Esophagus muscularis mucosa (tissue), 4 donors: ENCODE measurements around the gene ATP5PO. TPM values are rescaled to one million over a fixed set of nuclear protein-coding genes. Genes with fewer than 3 reads are reported as not detected.
"Not testable (repeated sequence)": the region's sequence is repeated elsewhere in the genome, so short reads cannot be mapped to it uniquely, and the experiment has no call there.

Source experiments
- DNase-seq: peaks from one replicate; pipeline ENCODE4 v3.0.0-alpha.2; 2017; ENCODE audit errors: extremely low spot score
- H3K27ac ChIP-seq, 4 donors: fragments of 200-600 bp; sonication (generic); replicated peaks in 1 of 4; 1 replicate in 3 of 4; 2 replicates in 1 of 4; pipeline ENCODE4 v1.5.1; 2016 to 2019; ENCODE audit warnings: mild to moderate bottlenecking in 1 of 4
- H3K27me3 ChIP-seq, 4 donors: fragments of 200-600 bp; sonication (generic); one replicate each; pipeline versions ENCODE4 v1.5.1 to v1.6.0; 2016 to 2019
- H3K36me3 ChIP-seq, 4 donors: fragments of 200-600 bp; sonication (generic); one replicate each; pipeline ENCODE4 v1.5.1; 2016 to 2019
- H3K4me1 ChIP-seq, 4 donors: fragments of 200-600 bp; sonication (generic); one replicate each; pipeline ENCODE4 v1.5.1; 2016 to 2019
- H3K4me3 ChIP-seq, 4 donors: fragments of 200-600 bp; sonication (generic); 1 replicate in 2 of 4; 2 replicates in 2 of 4; pipeline ENCODE4 v1.5.1; 2016 to 2019; ENCODE audit warnings: mild to moderate bottlenecking in 4 of 4, moderate library complexity in 1 of 4
- H3K9me3 ChIP-seq, 4 donors: fragments of 200-600 bp; sonication (generic); 1 replicate in 3 of 4; 2 replicates in 1 of 4; pipeline ENCODE4 v1.5.1; 2016 to 2019
- EP300 ChIP-seq: sonication (generic); formaldehyde crosslinking; IDR thresholded peaks from one replicate; pipeline ENCODE4 v1.6.1; 2017; ENCODE audit warnings: antibody characterized with exemption
- POLR2A ChIP-seq: fragments of 450-650 bp; IDR thresholded peaks from one replicate; pipeline ENCODE4 v1.6.1; 2017; ENCODE audit warnings: antibody characterized with exemption, moderate library complexity, mild to moderate bottlenecking, low read depth
- POLR2AphosphoS5 ChIP-seq, 2 donors: sonication (generic); formaldehyde crosslinking; IDR thresholded peaks; one replicate each; pipeline ENCODE4 v1.6.1; 2017; ENCODE audit warnings: antibody characterized with exemption in 2 of 2
- WGBS: methylation state at CpG from one replicate; pipeline ENCODE4 v1.1.5; 2018; 5-methylcytosine and 5-hydroxymethylcytosine counted together
- intact Hi-C: fragments of 100-400 bp; cut with DNase I; formaldehyde crosslinking; loops from one replicate; pipeline ENCODE4 v1.15.1; 2023
- total RNA-seq, 4 donors: library from RNA; depleted of rRNA; stranded (reverse); fragments of >200 nt; gene quantifications; one replicate each; pipeline versions ENCODE4 v1.1.0 to v1.2.1, GENCODE V29; 2016
- TF ChIP-seq, protein P1 (sequence below), 3 experiments: fragments of 200-600 bp in 2 of 3; fragments of 450-650 bp in 1 of 3; sonication (generic) in 2 of 3; IDR thresholded peaks; one replicate each; pipeline ENCODE4 v1.5.1; 2017 to 2019; ENCODE audit warnings: antibody characterized with exemption in 3 of 3, mild to moderate bottlenecking in 2 of 3, moderate library complexity in 1 of 3

The ATP5PO gene
- total RNA-seq, 4 donors from 2014 or later = 130 to 289 (median 195) TPM

DNA sequence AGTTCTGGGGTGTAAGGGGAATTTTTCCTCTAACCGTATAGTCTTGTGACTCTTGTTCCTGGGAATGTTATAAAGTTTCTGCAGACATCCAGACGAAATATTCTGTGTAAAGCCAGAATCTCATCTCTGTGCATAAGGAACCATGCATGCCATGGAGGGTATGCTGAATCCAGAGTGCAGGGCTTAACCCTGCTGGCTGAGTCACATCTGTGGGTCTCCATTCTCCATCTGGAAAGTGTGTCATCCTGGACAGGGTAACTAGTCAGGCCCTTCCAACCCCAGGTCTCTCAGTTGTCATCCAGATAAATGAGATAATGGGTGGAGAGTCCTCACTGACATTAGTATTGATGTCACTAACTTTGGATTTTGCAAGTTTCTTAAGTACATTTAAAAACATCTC is 48.8 kb downstream of the ATP5PO start:
- 64% methylated on average over 2 of the region's 2 CpGs for WGBS
- Histone ChIP-seq H3K9me3 (no peaks in the 10 kb centered on the region), H3K27me3 (no peaks in the 10 kb centered on the region), H3K36me3 (no peaks in the 10 kb centered on the region), H3K4me3 (no peak overlapping the region), H3K4me1 (no peaks in the 10 kb centered on the region), H3K27ac (no peak overlapping the region)
- TF ChIP-seq POLR2AphosphoS5 (IDR thresholded peaks at IDR 0.05) (no peak), EP300 (no peak), POLR2A (no peak)
- TF ChIP-seq, protein P1, sequence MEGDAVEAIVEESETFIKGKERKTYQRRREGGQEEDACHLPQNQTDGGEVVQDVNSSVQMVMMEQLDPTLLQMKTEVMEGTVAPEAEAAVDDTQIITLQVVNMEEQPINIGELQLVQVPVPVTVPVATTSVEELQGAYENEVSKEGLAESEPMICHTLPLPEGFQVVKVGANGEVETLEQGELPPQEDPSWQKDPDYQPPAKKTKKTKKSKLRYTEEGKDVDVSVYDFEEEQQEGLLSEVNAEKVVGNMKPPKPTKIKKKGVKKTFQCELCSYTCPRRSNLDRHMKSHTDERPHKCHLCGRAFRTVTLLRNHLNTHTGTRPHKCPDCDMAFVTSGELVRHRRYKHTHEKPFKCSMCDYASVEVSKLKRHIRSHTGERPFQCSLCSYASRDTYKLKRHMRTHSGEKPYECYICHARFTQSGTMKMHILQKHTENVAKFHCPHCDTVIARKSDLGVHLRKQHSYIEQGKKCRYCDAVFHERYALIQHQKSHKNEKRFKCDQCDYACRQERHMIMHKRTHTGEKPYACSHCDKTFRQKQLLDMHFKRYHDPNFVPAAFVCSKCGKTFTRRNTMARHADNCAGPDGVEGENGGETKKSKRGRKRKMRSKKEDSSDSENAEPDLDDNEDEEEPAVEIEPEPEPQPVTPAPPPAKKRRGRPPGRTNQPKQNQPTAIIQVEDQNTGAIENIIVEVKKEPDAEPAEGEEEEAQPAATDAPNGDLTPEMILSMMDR (IDR thresholded peaks at IDR 0.05) = no peak
- intact Hi-C loops = no loop called here
- no peak for DNase-seq

DNA sequence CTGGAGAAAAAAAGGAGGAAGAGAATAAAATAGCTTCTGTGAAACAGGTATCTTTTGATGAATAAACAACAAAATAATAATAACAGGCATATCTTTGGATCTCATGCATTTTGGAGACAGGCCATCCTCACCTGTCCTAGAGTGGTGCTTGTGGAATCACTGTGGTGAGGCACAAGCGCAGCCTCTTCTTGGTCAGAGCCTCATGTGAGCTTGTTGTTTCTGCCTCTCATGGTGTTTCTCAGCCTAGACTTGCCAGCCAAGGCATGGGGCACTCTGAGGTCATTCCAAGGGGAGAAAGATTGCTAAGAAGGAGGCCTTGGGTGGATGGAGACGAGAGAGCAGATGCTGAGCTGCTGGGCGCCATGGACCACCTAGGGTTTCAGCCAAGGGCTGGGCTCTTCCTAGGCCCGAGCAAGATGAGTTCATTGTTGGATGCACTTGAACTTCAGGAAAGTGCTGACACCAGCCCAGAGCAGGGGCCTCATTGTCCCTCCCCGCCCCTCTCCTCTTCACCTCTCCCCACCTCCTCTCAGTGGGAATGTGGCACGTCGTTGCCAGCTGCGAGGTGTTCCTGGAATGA is 49.5 kb downstream of the ATP5PO start:
- TF ChIP-seq POLR2AphosphoS5 (IDR thresholded peaks at IDR 0.05) = no peak
- no peak for TF ChIP-seq POLR2A
- TF ChIP-seq, protein P1 (IDR thresholded peaks at IDR 0.05) = no peak
- no peak for TF ChIP-seq EP300
- Histone ChIP-seq H3K4me3 (no peak overlapping the region), H3K4me1 (no peaks in the 10 kb centered on the region), H3K27ac (no peak overlapping the region), H3K27me3 (no peaks in the 10 kb centered on the region), H3K36me3 (no peaks in the 10 kb centered on the region), H3K9me3 (no peaks in the 10 kb centered on the region)
- no peak for DNase-seq
- intact Hi-C loops = no loop called here
- WGBS = 83% methylated on average over 7 of the region's 8 CpGs

DNA sequence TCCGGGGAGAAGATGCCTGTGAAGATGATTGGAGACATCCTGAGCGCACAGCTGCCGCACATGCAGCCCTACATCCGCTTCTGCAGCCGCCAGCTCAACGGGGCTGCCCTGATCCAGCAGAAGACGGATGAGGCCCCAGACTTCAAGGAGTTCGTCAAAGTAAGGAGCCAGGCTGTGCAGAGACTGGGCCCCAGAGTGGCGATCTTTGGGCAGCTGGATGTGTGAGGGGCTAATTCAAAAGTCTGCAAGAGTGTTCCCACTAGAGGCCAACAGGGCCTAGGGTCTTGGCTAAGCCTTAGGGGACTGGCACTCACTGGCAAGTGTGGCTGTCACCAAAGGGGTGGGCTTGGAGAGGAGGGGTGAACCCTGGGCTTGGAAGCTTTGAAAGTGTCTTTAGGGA is 50.4 kb downstream of the ATP5PO start:
- 87% methylated on average over 9 of the region's 9 CpGs for WGBS
- no peak for DNase-seq
- Histone ChIP-seq H3K4me1 (no peaks in the 10 kb centered on the region), H3K36me3 (no peaks in the 10 kb centered on the region), H3K9me3 (no peaks in the 10 kb centered on the region), H3K4me3 (no peak overlapping the region), H3K27me3 (no peaks in the 10 kb centered on the region), H3K27ac (no peak overlapping the region)
- TF ChIP-seq, protein P1 (IDR thresholded peaks at IDR 0.05) = no peak
- no peak for TF ChIP-seq POLR2A
- TF ChIP-seq EP300 = no peak
- TF ChIP-seq POLR2AphosphoS5 (IDR thresholded peaks at IDR 0.05) = no peak
- intact Hi-C loops = no loop called here

DNA sequence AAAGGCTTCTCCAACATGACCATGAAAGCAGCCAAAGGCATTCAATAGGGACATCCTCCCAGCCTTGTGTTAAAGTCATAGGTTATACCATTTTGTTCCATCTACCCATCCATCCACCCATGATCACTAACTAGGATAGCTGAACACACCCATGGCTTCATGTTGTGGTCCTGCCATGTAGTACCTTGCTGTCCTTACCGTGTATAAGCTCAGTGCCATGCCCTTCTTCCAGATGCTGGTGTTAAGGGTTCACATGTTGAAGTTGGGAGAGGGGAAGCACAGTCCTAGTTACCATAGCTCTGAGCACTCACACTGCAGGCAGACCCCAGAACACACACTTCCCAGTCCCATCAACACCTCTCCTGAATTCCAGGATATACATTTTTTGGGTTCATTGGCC is 51.5 kb downstream of the ATP5PO start:
- Histone ChIP-seq H3K9me3 (no peaks in the 10 kb centered on the region), H3K4me3 (no peak overlapping the region), H3K4me1 (no peaks in the 10 kb centered on the region), H3K27ac (no peak overlapping the region), H3K27me3 (no peaks in the 10 kb centered on the region), H3K36me3 (no peaks in the 10 kb centered on the region)
- intact Hi-C loops = no loop called here
- WGBS = 100% methylated on average over 1 of the region's 1 CpG
- TF ChIP-seq, protein P1 (IDR thresholded peaks at IDR 0.05) = no peak
- no peak for TF ChIP-seq EP300
- no peak for TF ChIP-seq POLR2A
- TF ChIP-seq POLR2AphosphoS5 (IDR thresholded peaks at IDR 0.05) = no peak
- no peak for DNase-seq

DNA sequence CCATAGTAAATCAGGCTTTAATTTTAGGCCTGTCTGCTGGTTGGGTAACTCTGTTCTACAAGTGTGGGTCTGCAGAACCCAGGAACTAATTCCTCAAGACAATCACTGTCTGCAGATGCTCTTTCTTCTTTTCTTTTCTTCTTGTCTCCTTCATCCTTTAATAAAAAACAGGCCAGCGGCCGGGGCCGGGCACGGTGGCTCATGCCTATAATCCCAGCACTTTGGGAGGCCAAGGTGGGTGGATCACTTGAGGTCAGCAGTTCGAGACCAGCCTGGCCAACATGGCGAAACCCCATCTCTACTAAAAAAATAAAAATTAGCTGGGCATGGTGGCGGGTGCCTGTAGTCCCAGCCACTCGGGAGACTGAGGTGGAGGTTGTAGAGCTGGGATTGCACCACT is 52.4 kb downstream of the ATP5PO start:
- H3K4me1 ChIP-seq, H3K27me3 ChIP-seq, intact Hi-C loops, H3K4me3 ChIP-seq, H3K36me3 ChIP-seq, H3K27ac ChIP-seq, DNase-seq, H3K9me3 ChIP-seq: not testable (repeated sequence)
- WGBS = 96% methylated on average over 8 of the region's 8 CpGs
